A549 (cell line): ENCODE results near the gene SAYSD1.

ENCODE experiments used
- CTCF ChIP-seq: fragments of >200 bp; sonication (Bioruptor Twin); formaldehyde crosslinking; IDR thresholded peaks from 3 replicates; pipeline ENCODE4 v1.5.1; 2016
- MAFK ChIP-seq: fragments of 450-650 bp; IDR thresholded peaks from 2 replicates; pipeline ENCODE4 v1.6.1; 2014; ENCODE audit not compliant: partially characterized antibody
- NPAS2 ChIP-seq: fragments of 250-450 bp; sonication (Bioruptor Pico); IDR thresholded peaks from 2 replicates; pipeline ENCODE4 v1.8.0; 2022; ENCODE audit warnings: mild to moderate bottlenecking, moderate library complexity, borderline replicate concordance
- PBX3 ChIP-seq: IDR thresholded peaks from 2 replicates; pipeline ENCODE4 v1.6.1; 2012
- PHF8 ChIP-seq: fragments of 200-600 bp; sonication (generic); IDR thresholded peaks from 2 replicates; pipeline ENCODE4 v1.6.1; 2016; ENCODE audit warnings: low read depth, mild to moderate bottlenecking, antibody characterized with exemption, moderate library complexity, borderline replicate concordance
- POLR2A ChIP-seq: IDR thresholded peaks from 2 replicates; pipeline ENCODE4 v1.6.1; 2012; ENCODE audit warnings: mild to moderate bottlenecking, low read length
- RAD21 ChIP-seq, 2 experiments: fragments of >200 bp in 1 of 2; sonication (Bioruptor Twin) in 1 of 2; formaldehyde crosslinking in 1 of 2; IDR thresholded peaks in 1 of 2; conservative IDR thresholded peaks in 1 of 2; 2 replicates in 1 of 2; 3 replicates in 1 of 2; pipeline ENCODE4 v1.6.1; 2012 to 2018; ENCODE audit warnings: inconsistent platforms in 1 of 2
- TFCP2L1 ChIP-seq: fragments of 250-450 bp; sonication (Bioruptor Pico); IDR thresholded peaks from 2 replicates; pipeline ENCODE4 v1.5.0; 2021; ENCODE audit warnings: mild to moderate bottlenecking
- USF2 ChIP-seq: fragments of 450-650 bp; IDR thresholded peaks from 2 replicates; pipeline ENCODE4 v1.6.1; 2014; ENCODE audit warnings: antibody characterized with exemption

- no peak for TF ChIP-seq NPAS2
- TF ChIP-seq TFCP2L1, result no peak
- TF ChIP-seq CTCF, result no peak
- TF ChIP-seq PHF8, result no peak
- no peak for TF ChIP-seq POLR2A
- TF ChIP-seq MAFK, result no peak
- TF ChIP-seq PBX3, result no peak
- TF ChIP-seq USF2, result no peak
- TF ChIP-seq RAD21 (conservative IDR thresholded peaks at IDR 0.05 in 1 of 2, IDR thresholded peaks at IDR 0.05 in 1 of 2), result no peak
Measured at GRCh38 chr6:39153766-39154397, 38.9 kb upstream of the SAYSD1 start.
